H9 (cell line): Measurements from ENCODE around the gene ABT1. TPM values are rescaled to one million over a fixed set of nuclear protein-coding genes. Genes with fewer than 3 reads are reported as not detected.

Experiments
- DNase-seq: peaks from one replicate; pipeline ENCODE4 v3.0.0-alpha.2; 2017
- H2AFZ ChIP-seq: one replicate; pipeline ENCODE4 v1.6.1; 2013; ENCODE audit warnings: mild to moderate bottlenecking, low read length, control low read depth, moderate library complexity
- H2AK5ac ChIP-seq: 2 replicates; pipeline ENCODE4 v1.6.1; 2013; ENCODE audit warnings: low read length, control low read depth, mixed read lengths; ENCODE audit not compliant: insufficient read length
- H2BK120ac ChIP-seq: one replicate; pipeline ENCODE4 v1.6.1; 2013; ENCODE audit warnings: low read depth, mild to moderate bottlenecking, low read length, control low read depth, inconsistent platforms; ENCODE audit not compliant: poor library complexity, severe bottlenecking
- H2BK12ac ChIP-seq: 2 replicates; pipeline ENCODE4 v1.6.1; 2013; ENCODE audit warnings: low read length, control low read depth, mixed read lengths, low read depth; ENCODE audit not compliant: insufficient read length
- H2BK15ac ChIP-seq: 2 replicates; pipeline ENCODE4 v1.6.1; 2013; ENCODE audit warnings: low read depth, low read length, control low read depth
- H2BK20ac ChIP-seq: one replicate; pipeline ENCODE4 v1.6.1; 2013; ENCODE audit warnings: low read depth, mild to moderate bottlenecking, low read length, control low read depth, inconsistent platforms; ENCODE audit not compliant: poor library complexity, severe bottlenecking
- H2BK5ac ChIP-seq: 2 replicates; pipeline ENCODE4 v1.6.1; 2013; ENCODE audit warnings: low read length, control low read depth, mixed read lengths; ENCODE audit not compliant: insufficient read length
- H3K14ac ChIP-seq: 2 replicates; pipeline ENCODE4 v1.6.1; 2013; ENCODE audit warnings: low read length, control low read depth; ENCODE audit not compliant: insufficient read depth
- H3K18ac ChIP-seq: 2 replicates; pipeline ENCODE4 v1.6.1; 2013; ENCODE audit warnings: low read depth, mild to moderate bottlenecking, mixed read lengths, low read length, control low read depth; ENCODE audit not compliant: insufficient read length
- H3K23ac ChIP-seq: 2 replicates; pipeline ENCODE4 v1.6.1; 2013; ENCODE audit warnings: low read length, control low read depth, mixed read lengths, low read depth; ENCODE audit not compliant: insufficient read length
- H3K23me2 ChIP-seq: 2 replicates; pipeline ENCODE4 v1.6.1; 2013; ENCODE audit warnings: low read depth, mild to moderate bottlenecking, mixed read lengths, low read length, control low read depth; ENCODE audit not compliant: insufficient read length, poor library complexity, severe bottlenecking
- H3K27ac ChIP-seq: 2 replicates; pipeline ENCODE4 v1.5.1; 2013; ENCODE audit warnings: low read length, control low read depth, mixed read lengths, low read depth; ENCODE audit not compliant: insufficient read length
- H3K27me3 ChIP-seq: 2 replicates; pipeline ENCODE4 v1.6.1; 2013; ENCODE audit warnings: low read length, control low read depth, inconsistent platforms; ENCODE audit not compliant: insufficient read depth
- H3K4ac ChIP-seq: 2 replicates; pipeline ENCODE4 v1.6.1; 2013; ENCODE audit warnings: low read depth, mild to moderate bottlenecking, control low read depth, inconsistent platforms, low read length, moderate library complexity
- H3K4me1 ChIP-seq: 2 replicates; pipeline ENCODE4 v1.6.1; 2013; ENCODE audit warnings: low read length, control low read depth, inconsistent platforms; ENCODE audit not compliant: insufficient read depth
- H3K4me2 ChIP-seq: 2 replicates; pipeline ENCODE4 v1.6.1; 2013; ENCODE audit warnings: low read length, control low read depth, mixed read lengths; ENCODE audit not compliant: insufficient read length, insufficient read depth
- H3K56ac ChIP-seq: 2 replicates; pipeline ENCODE4 v1.6.1; 2013; ENCODE audit warnings: low read depth, mild to moderate bottlenecking, mixed read lengths, low read length, control low read depth; ENCODE audit not compliant: insufficient read length
- H3K79me1 ChIP-seq: 2 replicates; pipeline ENCODE4 v1.6.1; 2013; ENCODE audit warnings: low read depth, mild to moderate bottlenecking, moderate library complexity, low read length, control low read depth, inconsistent platforms; ENCODE audit not compliant: insufficient read depth, poor library complexity, severe bottlenecking
- H3K79me2 ChIP-seq: 2 replicates; pipeline ENCODE4 v1.6.1; 2013; ENCODE audit warnings: low read length, control low read depth, inconsistent platforms; ENCODE audit not compliant: insufficient read depth
- H3K9ac ChIP-seq: 2 replicates; pipeline ENCODE4 v1.6.1; 2013; ENCODE audit warnings: low read length, control low read depth, mixed read lengths; ENCODE audit not compliant: insufficient read length; ENCODE audit errors: extremely low read depth
- H3K9me3 ChIP-seq: one replicate; pipeline ENCODE4 v1.6.1; 2013; ENCODE audit warnings: low read depth, low read length, inconsistent platforms; ENCODE audit not compliant: control insufficient read depth
- H3T11ph ChIP-seq: one replicate; pipeline ENCODE4 v1.6.1; 2013; ENCODE audit warnings: mild to moderate bottlenecking, low read length, control low read depth, inconsistent platforms
- H4K20me1 ChIP-seq: one replicate; pipeline ENCODE4 v1.6.1; 2013; ENCODE audit not compliant: control insufficient read depth, insufficient read length, insufficient read depth
- H4K5ac ChIP-seq: 2 replicates; pipeline ENCODE4 v1.6.1; 2013; ENCODE audit warnings: low read depth, mild to moderate bottlenecking, mixed read lengths, low read length, control low read depth; ENCODE audit not compliant: insufficient read length
- H4K8ac ChIP-seq: replicated peaks from 2 replicates; pipeline ENCODE4 v1.6.1; 2013; ENCODE audit warnings: low read length, control low read depth, mixed read lengths, low read depth; ENCODE audit not compliant: insufficient read length
- H4K91ac ChIP-seq: 2 replicates; pipeline ENCODE4 v1.6.1; 2013; ENCODE audit warnings: low read depth, mild to moderate bottlenecking, moderate library complexity, mixed read lengths, low read length, control low read depth; ENCODE audit not compliant: insufficient read length
- H3K27ac Mint-ChIP-seq, 3 experiments: 2 replicates in 2 of 3; 3 replicates in 1 of 3; pipeline ENCODE4 v1.8.0; 2020 to 2021; ENCODE audit warnings: mixed read lengths in 3 of 3, mild to moderate bottlenecking in 1 of 3, moderate library complexity in 1 of 3
- H3K27me3 Mint-ChIP-seq: 2 replicates; pipeline ENCODE4 v1.8.0; 2021; ENCODE audit warnings: low read depth, mild to moderate bottlenecking, moderate library complexity, mixed read lengths
- H3K36me3 Mint-ChIP-seq, 3 experiments: 2 replicates in 2 of 3; 3 replicates in 1 of 3; pipeline ENCODE4 v1.8.0; 2020 to 2021; ENCODE audit warnings: low read depth in 3 of 3, mixed read lengths in 3 of 3; ENCODE audit not compliant: insufficient read depth in 1 of 3
- H3K4me1 Mint-ChIP-seq, 2 experiments: 2 replicates each; pipeline ENCODE4 v1.8.0; 2020; ENCODE audit warnings: mixed read lengths in 2 of 2
- H3K4me3 Mint-ChIP-seq, 2 experiments: 2 replicates in 1 of 2; 3 replicates in 1 of 2; pipeline ENCODE4 v1.8.0; 2020 to 2021; ENCODE audit warnings: mild to moderate bottlenecking in 2 of 2, mixed read lengths in 2 of 2, moderate library complexity in 1 of 2
- H3K9me3 Mint-ChIP-seq, 2 experiments: 2 replicates in 1 of 2; 3 replicates in 1 of 2; pipeline ENCODE4 v1.8.0; 2020; ENCODE audit warnings: mild to moderate bottlenecking in 2 of 2, mixed read lengths in 2 of 2, moderate library complexity in 1 of 2
- WGBS: extraction: QIAGEN DNeasy Blood & Tissue Kit; methylation state at CpG from one replicate; pipeline ENCODE4 v1.1.7; 2013; ENCODE audit warnings: missing lambda C conversion rate, low lambda C conversion rate, mixed read lengths; ENCODE audit not compliant: insufficient read length; ENCODE audit errors: extremely low coverage; 5-methylcytosine and 5-hydroxymethylcytosine counted together
- total RNA-seq: library from RNA; stranded (reverse); gene quantifications from 2 replicates; pipeline ENCODE4 v1.2.1, GENCODE V29; 2021
- TF ChIP-seq, protein P1 (sequence below): fragments of 200-600 bp; sonication (generic); conservative IDR thresholded peaks from 3 replicates; pipeline ENCODE4 v1.8.0; 2021; ENCODE audit warnings: antibody characterized with exemption, mild to moderate bottlenecking

Gene ABT1
- total RNA-seq, 1 experiment from 2014 or later, result 26.4 TPM

DNA sequence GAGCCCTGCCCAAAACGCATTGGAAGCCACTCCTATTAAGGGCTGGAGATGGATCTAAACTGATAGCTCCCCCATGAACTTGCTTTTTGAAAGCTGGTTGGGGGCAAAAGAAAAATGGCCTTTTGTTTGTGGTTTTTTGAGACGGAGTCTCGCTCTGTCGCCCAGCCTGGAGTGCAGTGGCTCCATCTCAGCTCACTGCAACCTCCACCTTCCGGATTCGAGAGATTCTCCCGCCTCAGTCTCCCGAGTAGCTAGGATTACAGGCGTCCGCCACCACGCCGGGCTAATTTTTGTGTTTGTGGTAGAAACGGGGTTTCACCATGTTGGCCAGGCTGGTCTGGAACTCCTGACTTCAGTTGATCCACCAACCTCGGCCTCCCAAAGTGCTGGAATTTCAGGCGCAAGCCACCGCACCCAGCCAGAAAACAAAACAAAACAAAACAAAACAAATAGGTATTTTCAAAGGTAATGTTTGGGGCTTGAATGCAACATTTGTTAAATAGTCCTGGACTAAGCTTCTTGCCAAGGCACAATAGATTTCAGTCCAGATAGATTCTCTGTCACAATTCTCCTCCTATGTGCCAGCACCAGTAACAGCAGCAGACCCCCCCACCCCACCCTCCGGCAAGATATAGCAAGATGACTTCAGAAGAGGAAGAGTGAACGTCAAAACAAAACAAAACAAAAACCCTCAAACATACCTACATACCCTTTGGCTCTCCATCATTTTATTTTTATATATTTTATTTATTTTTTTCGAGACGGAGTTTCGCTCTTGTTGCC, 26.5 kb upstream of the ABT1 start:
- WGBS, result no CpG with 5 or more reads among the region's 21 CpGs
- DNase-seq, result no peak
- H3K9me3 ChIP-seq, result no peaks in the 10 kb centered on the region

More for the DNA sequence above, 26.5 kb upstream of the ABT1 start:
- peaks cover 3% of the 10 kb centered on the region; the same call in 1 of the 2 replicates for H3K27me3 Mint-ChIP-seq
- H4K8ac ChIP-seq, result no peak overlapping the region
- H4K5ac ChIP-seq, result no peak overlapping the region
- no peak overlapping the region for H2BK20ac ChIP-seq
- H3K27ac Mint-ChIP-seq, result no peak overlapping the region
- H2BK120ac ChIP-seq, result no peak overlapping the region
- H3K27ac ChIP-seq, result no peak overlapping the region
- H2BK5ac ChIP-seq, result no peak overlapping the region
- H3K23me2 ChIP-seq, result peaks cover 3% of the 10 kb centered on the region
- no peaks in the 10 kb centered on the region; a peak in 1 of 7 replicates for H3K36me3 Mint-ChIP-seq
- H4K20me1 ChIP-seq, result no peaks in the 10 kb centered on the region
- no peak overlapping the region for H2BK15ac ChIP-seq
- H3K9me3 Mint-ChIP-seq, result peaks cover 2 to 10% of the 10 kb centered on the region in 2 experiments; a peak in 2 of 5 replicates
- H3K4ac ChIP-seq, result no peak overlapping the region
- H3K27me3 ChIP-seq, result no peaks in the 10 kb centered on the region
- no peak overlapping the region for H3T11ph ChIP-seq
- no peak overlapping the region for H3K18ac ChIP-seq
- no peak overlapping the region for H3K56ac ChIP-seq
- no peak overlapping the region for H2BK12ac ChIP-seq
- H3K4me3 Mint-ChIP-seq, result peak overlapping the region in 1 of 2 experiments; percentile 98; a peak in 3 of 5 replicates
- no peaks in the 10 kb centered on the region for H3K79me1 ChIP-seq
- H3K4me2 ChIP-seq, result no peak overlapping the region
- no peak overlapping the region for H2AFZ ChIP-seq
- TF ChIP-seq, protein P1, sequence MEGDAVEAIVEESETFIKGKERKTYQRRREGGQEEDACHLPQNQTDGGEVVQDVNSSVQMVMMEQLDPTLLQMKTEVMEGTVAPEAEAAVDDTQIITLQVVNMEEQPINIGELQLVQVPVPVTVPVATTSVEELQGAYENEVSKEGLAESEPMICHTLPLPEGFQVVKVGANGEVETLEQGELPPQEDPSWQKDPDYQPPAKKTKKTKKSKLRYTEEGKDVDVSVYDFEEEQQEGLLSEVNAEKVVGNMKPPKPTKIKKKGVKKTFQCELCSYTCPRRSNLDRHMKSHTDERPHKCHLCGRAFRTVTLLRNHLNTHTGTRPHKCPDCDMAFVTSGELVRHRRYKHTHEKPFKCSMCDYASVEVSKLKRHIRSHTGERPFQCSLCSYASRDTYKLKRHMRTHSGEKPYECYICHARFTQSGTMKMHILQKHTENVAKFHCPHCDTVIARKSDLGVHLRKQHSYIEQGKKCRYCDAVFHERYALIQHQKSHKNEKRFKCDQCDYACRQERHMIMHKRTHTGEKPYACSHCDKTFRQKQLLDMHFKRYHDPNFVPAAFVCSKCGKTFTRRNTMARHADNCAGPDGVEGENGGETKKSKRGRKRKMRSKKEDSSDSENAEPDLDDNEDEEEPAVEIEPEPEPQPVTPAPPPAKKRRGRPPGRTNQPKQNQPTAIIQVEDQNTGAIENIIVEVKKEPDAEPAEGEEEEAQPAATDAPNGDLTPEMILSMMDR, result no peak
- no peak overlapping the region for H3K9ac ChIP-seq
- no peak overlapping the region for H4K91ac ChIP-seq
- peaks cover 4 to 5% of the 10 kb centered on the region in 2 experiments; a peak in 2 of 4 replicates for H3K4me1 Mint-ChIP-seq
- H3K79me2 ChIP-seq, result no peaks in the 10 kb centered on the region
- H3K14ac ChIP-seq, result no peak overlapping the region
- no peaks in the 10 kb centered on the region for H3K4me1 ChIP-seq
- H3K23ac ChIP-seq, result no peak overlapping the region
- H2AK5ac ChIP-seq, result no peak overlapping the region
